Measurements from ENCODE around the gene DSCAML1. TPM values are rescaled to one million over a fixed set of nuclear protein-coding genes. Genes with fewer than 3 reads are reported as not detected.

DSCAML1 gene
- total RNA-seq, 2 experiments from 2014 or later, result 0.13 to 0.29 TPM

DNA sequence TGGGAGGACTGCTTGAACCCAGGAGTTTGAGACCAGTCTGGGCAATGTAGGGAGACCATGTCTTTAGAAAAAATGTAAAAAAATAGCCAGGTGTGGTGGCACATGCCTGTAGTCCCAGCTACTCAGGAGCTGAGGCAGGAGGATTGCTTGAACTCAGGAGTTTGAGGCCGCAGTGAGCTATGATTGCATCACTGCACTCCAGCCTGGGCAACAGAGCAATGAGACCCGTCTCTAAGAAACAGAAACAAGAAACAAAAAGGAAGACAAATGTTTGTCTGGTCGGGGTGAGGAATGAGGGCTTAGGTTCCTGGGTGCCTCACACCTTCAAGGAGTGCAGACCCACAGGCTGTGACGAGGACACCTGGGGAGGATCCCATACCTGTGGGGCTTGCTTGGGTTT lies 277.4 kb downstream of the DSCAML1 start:
- ATAC-seq (no peak), DNase-seq (no peak)
- no peaks in the 10 kb centered on the region for H3K27me3 Mint-ChIP-seq
- intact Hi-C loops (cut with micrococcal nuclease), result no loop called here
- ChIA-PET CTCF (interaction anchor here (0.8 kb wide), 1 partner anchor 93 kb away, joined by 4 read pairs; no protein-coding TSS in a partner anchor), POLR2A (no interaction called here)
- H3K27ac Mint-ChIP-seq, result no peak overlapping the region
- H3K4me1 Mint-ChIP-seq (ENCODE audit: low read depth), result no peaks in the 10 kb centered on the region
- H3K36me3 Mint-ChIP-seq (ENCODE audit: low read depth), result no peaks in the 10 kb centered on the region
- H3K4me3 Mint-ChIP-seq, result no peak overlapping the region
- no peaks in the 10 kb centered on the region for H3K9me3 Mint-ChIP-seq
- TF ChIP-seq, protein P1, sequence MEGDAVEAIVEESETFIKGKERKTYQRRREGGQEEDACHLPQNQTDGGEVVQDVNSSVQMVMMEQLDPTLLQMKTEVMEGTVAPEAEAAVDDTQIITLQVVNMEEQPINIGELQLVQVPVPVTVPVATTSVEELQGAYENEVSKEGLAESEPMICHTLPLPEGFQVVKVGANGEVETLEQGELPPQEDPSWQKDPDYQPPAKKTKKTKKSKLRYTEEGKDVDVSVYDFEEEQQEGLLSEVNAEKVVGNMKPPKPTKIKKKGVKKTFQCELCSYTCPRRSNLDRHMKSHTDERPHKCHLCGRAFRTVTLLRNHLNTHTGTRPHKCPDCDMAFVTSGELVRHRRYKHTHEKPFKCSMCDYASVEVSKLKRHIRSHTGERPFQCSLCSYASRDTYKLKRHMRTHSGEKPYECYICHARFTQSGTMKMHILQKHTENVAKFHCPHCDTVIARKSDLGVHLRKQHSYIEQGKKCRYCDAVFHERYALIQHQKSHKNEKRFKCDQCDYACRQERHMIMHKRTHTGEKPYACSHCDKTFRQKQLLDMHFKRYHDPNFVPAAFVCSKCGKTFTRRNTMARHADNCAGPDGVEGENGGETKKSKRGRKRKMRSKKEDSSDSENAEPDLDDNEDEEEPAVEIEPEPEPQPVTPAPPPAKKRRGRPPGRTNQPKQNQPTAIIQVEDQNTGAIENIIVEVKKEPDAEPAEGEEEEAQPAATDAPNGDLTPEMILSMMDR (IDR thresholded peaks at IDR 0.05), result no peak

DNA sequence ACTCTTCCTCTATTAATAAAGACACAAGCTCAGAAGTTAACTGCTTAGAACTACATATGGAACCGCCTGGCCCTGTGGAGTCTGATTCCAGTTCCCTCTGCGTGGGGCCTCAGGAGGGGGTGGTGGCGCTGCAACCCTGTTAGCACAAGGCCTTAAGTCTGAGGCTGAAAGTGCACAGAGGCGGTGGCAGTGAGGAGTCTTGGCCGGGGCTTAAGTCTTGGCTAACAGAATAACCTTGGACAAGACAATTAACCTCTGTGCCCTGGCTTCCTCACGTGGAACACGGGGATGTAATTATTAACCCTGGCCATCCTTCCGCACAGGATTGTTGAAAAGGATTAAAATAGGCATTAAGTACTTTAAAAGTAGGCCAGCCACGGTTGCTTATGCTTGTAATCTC lies 277.8 kb downstream of the DSCAML1 start:
- Mint-ChIP-seq H3K4me3 (no peak overlapping the region), H3K27ac (no peak overlapping the region), H3K27me3 (no peaks in the 10 kb centered on the region), H3K36me3 (ENCODE audit: low read depth) (no peaks in the 10 kb centered on the region), H3K4me1 (ENCODE audit: low read depth) (no peaks in the 10 kb centered on the region), H3K9me3 (no peaks in the 10 kb centered on the region)
- CTCF ChIA-PET, result interaction anchor here (0.8 kb wide), 1 partner anchor 93 kb away, joined by 4 read pairs; no protein-coding TSS in a partner anchor
- no peak for ATAC-seq
- POLR2A ChIA-PET, result no interaction called here
- intact Hi-C loops (cut with micrococcal nuclease), result no loop called here
- TF ChIP-seq, protein P1 (IDR thresholded peaks at IDR 0.05), result no peak
- DNase-seq, result no peak

DNA sequence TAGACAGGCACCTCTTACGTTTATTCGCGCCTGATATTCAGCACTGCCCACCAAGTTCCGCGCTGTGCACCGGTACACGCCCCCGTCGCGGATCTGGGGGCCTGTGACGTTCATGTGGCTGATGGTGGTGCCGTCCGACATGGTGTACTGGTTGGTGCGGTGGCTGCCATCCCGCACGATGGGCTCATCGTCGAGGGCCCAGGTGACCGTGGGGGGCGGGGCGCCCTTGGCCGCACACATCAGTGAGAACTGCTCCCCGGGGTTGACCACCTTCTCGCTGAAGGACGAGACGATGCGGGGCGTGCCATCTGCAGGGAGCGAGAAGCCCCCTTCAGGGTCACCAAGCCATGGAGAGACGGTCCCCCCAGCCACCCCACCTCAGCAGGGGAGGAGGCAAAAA lies 278.6 kb downstream of the DSCAML1 start:
- ATAC-seq, result no peak
- no peak overlapping the region for H3K4me3 Mint-ChIP-seq
- H3K27ac Mint-ChIP-seq, result no peak overlapping the region
- intact Hi-C loops (cut with micrococcal nuclease), result no loop called here
- no peak for DNase-seq
- TF ChIP-seq, protein P1 (IDR thresholded peaks at IDR 0.05), result no peak
- ChIA-PET CTCF (no interaction called here), POLR2A (no interaction called here)
- no peaks in the 10 kb centered on the region for H3K4me1 Mint-ChIP-seq (ENCODE audit: low read depth)
- no peaks in the 10 kb centered on the region for H3K36me3 Mint-ChIP-seq (ENCODE audit: low read depth)
- H3K9me3 Mint-ChIP-seq, result no peaks in the 10 kb centered on the region
- H3K27me3 Mint-ChIP-seq, result no peaks in the 10 kb centered on the region

DNA sequence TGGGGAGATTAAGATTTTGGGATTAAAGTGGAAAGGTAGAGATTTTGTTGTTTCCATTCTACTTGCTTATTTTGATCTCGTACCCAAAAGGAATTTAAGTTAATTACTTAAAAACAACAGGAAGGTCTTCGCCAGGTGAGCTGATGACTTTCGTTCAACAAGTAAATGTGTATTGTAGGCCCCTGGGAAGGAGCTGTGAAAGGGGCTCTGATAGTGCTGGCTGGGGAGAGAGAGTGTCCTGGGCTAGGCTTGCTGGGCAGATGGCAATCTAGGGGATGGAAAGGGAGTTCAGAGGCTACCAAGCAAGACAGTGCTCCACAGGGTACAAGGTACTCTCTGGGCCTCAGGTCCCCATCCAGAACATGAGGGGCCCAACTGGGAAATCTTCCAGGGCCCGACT lies 279.9 kb downstream of the DSCAML1 start:
- H3K36me3 Mint-ChIP-seq (ENCODE audit: low read depth), result no peaks in the 10 kb centered on the region
- no peaks in the 10 kb centered on the region for H3K9me3 Mint-ChIP-seq
- ATAC-seq, result no peak
- H3K27me3 Mint-ChIP-seq, result no peaks in the 10 kb centered on the region
- CTCF ChIA-PET, result interaction anchor here (1.1 kb wide), 1 partner anchor 91 kb away, joined by 3 read pairs; no protein-coding TSS in a partner anchor
- POLR2A ChIA-PET, result interaction anchor here (0.7 kb wide), 1 partner anchor 218 kb away, joined by 3 read pairs; no protein-coding TSS in a partner anchor
- DNase-seq, result no peak
- H3K4me1 Mint-ChIP-seq (ENCODE audit: low read depth), result no peaks in the 10 kb centered on the region
- no peak overlapping the region for H3K27ac Mint-ChIP-seq
- TF ChIP-seq, protein P1 (IDR thresholded peaks at IDR 0.05), result no peak
- H3K4me3 Mint-ChIP-seq, result no peak overlapping the region
- intact Hi-C loops (cut with micrococcal nuclease), result no loop called here

DNA sequence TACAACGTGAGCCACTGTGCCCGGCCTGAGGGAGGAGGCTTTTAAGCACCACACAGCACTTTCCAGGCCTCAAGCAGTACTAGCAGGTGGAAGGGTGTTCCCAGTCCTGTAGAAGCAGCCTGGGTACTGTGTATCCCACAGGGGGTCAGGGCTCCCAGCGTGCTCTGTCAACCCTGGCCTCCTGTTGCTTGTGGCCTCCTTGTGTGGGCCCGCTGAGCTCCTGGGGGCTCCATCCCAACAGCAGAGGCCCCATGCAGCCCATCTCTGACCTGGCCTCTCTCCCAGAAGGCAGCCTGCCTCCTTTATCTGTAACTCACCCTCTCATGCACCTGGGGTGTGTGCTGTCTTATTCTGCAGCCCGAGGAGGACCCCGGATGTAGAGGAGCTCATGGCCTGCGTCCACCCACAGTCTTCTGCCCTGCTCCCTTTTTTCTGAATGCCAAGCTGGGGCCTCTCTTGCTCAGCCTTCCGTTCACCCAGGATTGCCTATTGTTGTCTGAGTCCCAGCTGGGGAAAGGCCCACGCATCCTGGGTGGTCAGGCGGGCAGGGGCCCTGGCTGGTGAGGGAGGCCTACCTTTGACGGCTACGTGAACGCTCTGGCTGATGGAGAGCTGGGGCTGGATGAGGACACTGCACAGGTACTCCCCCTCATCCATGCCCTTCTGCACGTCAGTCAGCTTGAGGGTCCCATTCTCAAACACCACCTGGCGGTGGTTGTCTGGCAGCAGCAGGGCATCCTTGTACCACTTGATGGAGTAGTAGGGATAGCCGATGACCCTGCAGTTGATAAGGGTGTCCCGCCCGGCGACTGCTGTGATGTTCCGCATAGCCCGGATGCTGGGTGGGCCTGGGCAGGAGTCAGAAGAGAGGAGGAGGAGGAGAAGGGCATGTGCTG lies 280.9 kb downstream of the DSCAML1 start:
- Mint-ChIP-seq H3K4me1 (ENCODE audit: low read depth) (no peaks in the 10 kb centered on the region), H3K27me3 (no peaks in the 10 kb centered on the region), H3K4me3 (no peak overlapping the region), H3K9me3 (no peaks in the 10 kb centered on the region), H3K36me3 (ENCODE audit: low read depth) (no peaks in the 10 kb centered on the region), H3K27ac (no peak overlapping the region)
- TF ChIP-seq, protein P1 (IDR thresholded peaks at IDR 0.05), result no peak
- ATAC-seq (no peak), DNase-seq (no peak)
- intact Hi-C loops (cut with micrococcal nuclease), result no loop called here
- POLR2A ChIA-PET, result no interaction called here
- CTCF ChIA-PET, result no interaction called here
